GM21737 (cell line): ENCODE data around the gene CDX2.

Source experiments
- ATAC-seq: cut with Tn5 transposase; IDR thresholded peaks from one replicate; pipeline ENCODE4 v1.9.1; 2021; ENCODE audit warnings: mild to moderate bottlenecking, moderate library complexity; ENCODE audit not compliant: unreplicated experiment

CDX2 gene

GRCh38 chr13:27918918-27919658 is 50.0 kb downstream of the CDX2 start:
- ATAC-seq = no peak

- no peak for ATAC-seq
Measured at GRCh38 chr13:27918041-27918917, 50.8 kb downstream of the CDX2 start.

DNA sequence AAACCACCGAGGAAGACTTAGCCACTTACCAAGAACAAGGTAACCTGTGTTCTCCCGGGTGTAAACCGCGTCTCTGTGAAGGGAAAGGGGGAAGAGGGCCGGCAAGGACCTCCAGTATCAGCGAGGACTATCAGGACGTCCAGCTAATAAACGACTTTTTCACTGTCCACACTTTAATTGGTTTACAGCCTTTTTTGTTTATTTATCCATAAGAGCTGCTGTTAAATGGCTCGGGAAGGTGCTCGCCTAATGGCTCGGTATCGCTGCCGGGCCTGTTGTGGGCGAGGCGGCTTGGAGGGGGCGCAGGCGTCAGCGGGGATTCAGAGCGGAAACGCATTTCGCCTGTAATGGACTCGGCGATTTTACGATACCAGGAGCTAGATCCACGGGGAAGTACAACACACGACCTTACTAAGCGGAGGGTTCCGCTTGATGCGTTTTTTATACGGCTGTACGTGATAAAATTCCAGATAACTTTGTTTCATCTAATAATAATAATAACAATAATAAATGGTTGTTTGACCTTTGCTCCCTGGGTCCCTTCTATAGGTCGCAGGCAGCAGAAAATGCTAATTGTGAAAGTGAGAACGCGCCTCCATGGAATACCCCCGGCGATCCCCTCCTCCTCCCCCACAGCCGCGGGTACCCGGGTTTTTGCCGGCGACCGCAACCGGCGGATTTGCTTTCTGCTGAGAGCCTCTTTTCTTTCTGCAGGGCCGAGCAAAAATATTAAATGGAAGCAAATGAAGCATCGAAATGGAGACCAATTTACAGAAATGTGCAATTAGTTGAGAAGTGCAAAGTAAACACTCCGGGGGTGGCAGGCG is 51.8 kb downstream of the CDX2 start:
- no peak for ATAC-seq

DNA sequence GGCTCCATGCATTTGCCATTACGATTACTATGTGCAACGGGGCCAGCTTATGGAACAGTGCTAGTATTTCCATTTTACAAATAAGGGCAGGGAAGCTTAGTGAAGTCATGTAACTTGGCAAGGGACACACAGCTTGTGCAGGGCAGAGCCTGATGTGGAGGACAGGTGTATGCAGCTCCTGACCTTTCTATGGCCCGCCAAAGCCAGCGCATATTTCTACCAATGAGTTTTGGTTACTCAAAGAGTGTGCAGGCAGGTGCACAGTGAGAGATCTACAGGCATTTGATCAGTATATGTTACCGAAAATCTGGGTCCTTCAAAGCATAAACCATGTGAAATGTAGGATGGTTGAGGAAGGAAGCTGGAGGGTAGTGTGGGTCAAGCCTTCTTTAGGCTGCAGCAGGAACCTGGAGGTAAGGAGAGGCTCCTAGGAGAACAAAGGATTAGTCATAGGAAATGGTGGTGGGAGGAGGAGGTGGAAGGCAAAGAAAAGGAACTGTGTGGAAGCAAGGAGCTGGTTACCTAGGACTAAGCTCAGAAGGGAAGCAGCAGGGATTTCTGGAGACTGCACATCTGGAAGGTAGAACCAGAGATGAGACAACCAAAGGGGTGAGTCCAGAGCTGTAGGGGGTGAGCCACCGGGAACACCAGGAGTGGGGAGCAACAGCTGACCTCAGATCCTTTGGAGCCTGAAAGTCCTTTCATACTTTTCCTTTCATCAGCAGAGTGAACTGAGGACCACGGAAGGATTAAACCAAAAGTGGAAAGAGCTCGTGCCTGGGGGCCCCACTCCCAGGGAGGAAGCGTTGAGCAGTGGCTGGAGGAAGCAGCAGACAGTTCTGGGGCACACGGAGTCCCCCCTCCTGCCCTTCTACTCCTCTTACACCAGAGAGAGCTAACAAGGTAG is 53.6 kb downstream of the CDX2 start:
- no peak for ATAC-seq

- ATAC-seq = no peak
Measured at GRCh38 chr13:27913160-27913559, 56.0 kb downstream of the CDX2 start.

DNA sequence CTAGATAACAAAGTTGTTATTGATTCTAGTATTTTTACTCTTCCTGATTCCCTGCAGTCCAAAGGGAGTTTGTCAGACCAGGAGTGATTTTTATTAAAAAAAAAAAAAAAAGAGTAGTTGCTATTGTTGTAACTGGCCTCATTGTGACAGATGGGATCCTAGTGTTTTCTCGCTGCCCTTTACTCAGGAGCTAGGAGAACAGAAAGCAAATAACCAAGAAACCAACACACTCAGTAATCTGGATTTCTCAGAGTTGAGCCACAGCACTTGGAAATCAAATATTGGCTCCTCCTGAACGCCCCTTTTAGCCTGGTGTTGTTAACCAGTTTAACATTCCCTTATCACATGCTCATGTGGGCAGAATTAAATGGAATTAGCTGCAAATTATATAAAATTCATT is 57.6 kb downstream of the CDX2 start:
- no peak for ATAC-seq
